ENCODE measurements around the gene VCPKMT. TPM values are rescaled to one million over a fixed set of nuclear protein-coding genes. Genes with fewer than 3 reads are reported as not detected.

VCPKMT gene
- polyA plus RNA-seq (2013), result 15.2 TPM

- Histone ChIP-seq H3K27ac (ENCODE audit: insufficient read depth in 1 of 2, low read depth in 1 of 2, low read length in 2 of 2, poor library complexity in 1 of 2, severe bottlenecking in 2 of 2) (peak within 1 kb of the TSS; percentile 75 to 91), H3K4me3 (ENCODE audit: control insufficient read depth in 1 of 7, extremely low read depth in 1 of 7, insufficient read depth in 4 of 7, low read depth in 2 of 7, low read length in 6 of 7) (peak within 1 kb of the TSS; percentile 80 to 97 (median 95)), H3K36me3 (ENCODE audit: control insufficient read depth in 4 of 4, insufficient read depth in 4 of 4, low read length in 3 of 4) (peaks cover 7 to 33% (median 18%) of the 10 kb centered on the region in 4 experiments), H3K9me3 (ENCODE audit: control extremely low read depth in 1 of 5, control insufficient read depth in 4 of 5, insufficient read depth in 2 of 5, low read depth in 1 of 5, low read length in 4 of 5) (no peaks in the 10 kb centered on the region), H3K27me3 (replicated peaks in 2 of 5; ENCODE audit: control insufficient read depth in 4 of 5, insufficient read depth in 5 of 5, low read length in 4 of 5) (no peaks in the 10 kb centered on the region), H3K4me1 (ENCODE audit: control extremely low read depth in 1 of 4, control insufficient read depth in 4 of 4, insufficient read depth in 4 of 4, low read length in 3 of 4) (peaks cover 5 to 15% (median 11%) of the 10 kb centered on the region in 4 experiments)
- DNase-seq, result peak; percentile 91 to 95 (median 95)
- CTCF ChIA-PET, result interaction anchor here (0.6 to 2.6 kb wide), 8 partner anchors 10 to 308 kb away, joined by 3 to 11 read pairs (median 4); no protein-coding TSS in a partner anchor
- POLR2A ChIA-PET, result interaction anchor here (0.6 to 1.1 kb wide), 2 partner anchors 12 to 66 kb away, joined by 3 read pairs; no protein-coding TSS in a partner anchor
- whole genome bisulfite sequencing (ENCODE audit: insufficient coverage), result under 1% methylated on average over 49 of the region's 63 CpGs
Observed at GRCh38 chr14:50116181-50116956, at the start of gene VCPKMT. Gene VCPKMT, minus strand, starts transcription at chr14:50116572. Its CDS starts 20 bp downstream, at chr14:50116552.

GRCh38 chr14:50156111-50156510 is 39.7 kb upstream of the VCPKMT start:
- H3K27ac ChIP-seq (ENCODE audit: insufficient read depth in 1 of 2, low read depth in 1 of 2, low read length in 2 of 2, poor library complexity in 1 of 2, severe bottlenecking in 2 of 2), result no peak overlapping the region
- H3K9me3 ChIP-seq (ENCODE audit: control extremely low read depth in 1 of 5, control insufficient read depth in 4 of 5, insufficient read depth in 2 of 5, low read depth in 1 of 5, low read length in 4 of 5), result no peaks in the 10 kb centered on the region
- peaks cover 14 to 38% (median 23%) of the 10 kb centered on the region in 4 experiments for H3K36me3 ChIP-seq (ENCODE audit: control insufficient read depth in 4 of 4, insufficient read depth in 4 of 4, low read length in 3 of 4)
- H3K27me3 ChIP-seq (replicated peaks in 2 of 5; ENCODE audit: control insufficient read depth in 4 of 5, insufficient read depth in 5 of 5, low read length in 4 of 5), result no peaks in the 10 kb centered on the region
- H3K4me1 ChIP-seq (ENCODE audit: control extremely low read depth in 1 of 4, control insufficient read depth in 4 of 4, insufficient read depth in 4 of 4, low read length in 3 of 4), result no peaks in the 10 kb centered on the region
- ChIA-PET CTCF (interaction anchor here (1.1 to 1.9 kb wide), 2 partner anchors 9 to 105 kb away, joined by 6 to 7 read pairs; no protein-coding TSS in a partner anchor), POLR2A (no interaction called here)
- H3K4me3 ChIP-seq (ENCODE audit: control insufficient read depth in 1 of 7, extremely low read depth in 1 of 7, insufficient read depth in 4 of 7, low read depth in 2 of 7, low read length in 6 of 7), result no peak overlapping the region
- no CpG with 5 or more reads among the region's 4 CpGs for WGBS (ENCODE audit: insufficient coverage)
- DNase-seq, result no peak

- Histone ChIP-seq H3K27me3 (replicated peaks in 2 of 5; ENCODE audit: control insufficient read depth in 4 of 5, insufficient read depth in 5 of 5, low read length in 4 of 5) (no peaks in the 10 kb centered on the region), H3K4me1 (ENCODE audit: control extremely low read depth in 1 of 4, control insufficient read depth in 4 of 4, insufficient read depth in 4 of 4, low read length in 3 of 4) (no peaks in the 10 kb centered on the region), H3K36me3 (ENCODE audit: control insufficient read depth in 4 of 4, insufficient read depth in 4 of 4, low read length in 3 of 4) (peaks cover 2 to 33% (median 17%) of the 10 kb centered on the region in 4 experiments), H3K9me3 (ENCODE audit: control extremely low read depth in 1 of 5, control insufficient read depth in 4 of 5, insufficient read depth in 2 of 5, low read depth in 1 of 5, low read length in 4 of 5) (no peaks in the 10 kb centered on the region), H3K4me3 (ENCODE audit: control insufficient read depth in 1 of 7, extremely low read depth in 1 of 7, insufficient read depth in 4 of 7, low read depth in 2 of 7, low read length in 6 of 7) (no peak overlapping the region), H3K27ac (ENCODE audit: insufficient read depth in 1 of 2, low read depth in 1 of 2, low read length in 2 of 2, poor library complexity in 1 of 2, severe bottlenecking in 2 of 2) (no peak overlapping the region)
- ChIA-PET POLR2A (no interaction called here), CTCF (no interaction called here)
- 100% methylated on average over 3 of the region's 4 CpGs for WGBS (ENCODE audit: insufficient coverage)
- DNase-seq, result no peak
Observed at GRCh38 chr14:50148799-50149198, 32.4 kb upstream of the VCPKMT start.

GRCh38 chr14:50139192-50139591 is 22.8 kb upstream of the VCPKMT start:
- H3K36me3 ChIP-seq (ENCODE audit: control insufficient read depth in 4 of 4, insufficient read depth in 4 of 4, low read length in 3 of 4), result peaks cover 0 to 3% (median 0%) of the 10 kb centered on the region in 4 experiments
- no CpG with 5 or more reads among the region's 3 CpGs for WGBS (ENCODE audit: insufficient coverage)
- no peaks in the 10 kb centered on the region for H3K27me3 ChIP-seq (replicated peaks in 2 of 5; ENCODE audit: control insufficient read depth in 4 of 5, insufficient read depth in 5 of 5, low read length in 4 of 5)
- no peak for DNase-seq
- ChIA-PET CTCF (interaction anchor here (0.6 to 0.9 kb wide), 2 partner anchors 121 to 1064 kb away, joined by 3 to 4 read pairs; no protein-coding TSS in a partner anchor), POLR2A (no interaction called here)
- no peaks in the 10 kb centered on the region for H3K4me1 ChIP-seq (ENCODE audit: control extremely low read depth in 1 of 4, control insufficient read depth in 4 of 4, insufficient read depth in 4 of 4, low read length in 3 of 4)
- no peak overlapping the region for H3K4me3 ChIP-seq (ENCODE audit: control insufficient read depth in 1 of 7, extremely low read depth in 1 of 7, insufficient read depth in 4 of 7, low read depth in 2 of 7, low read length in 6 of 7)
- H3K27ac ChIP-seq (ENCODE audit: insufficient read depth in 1 of 2, low read depth in 1 of 2, low read length in 2 of 2, poor library complexity in 1 of 2, severe bottlenecking in 2 of 2), result no peak overlapping the region
- H3K9me3 ChIP-seq (ENCODE audit: control extremely low read depth in 1 of 5, control insufficient read depth in 4 of 5, insufficient read depth in 2 of 5, low read depth in 1 of 5, low read length in 4 of 5), result no peaks in the 10 kb centered on the region

DNA sequence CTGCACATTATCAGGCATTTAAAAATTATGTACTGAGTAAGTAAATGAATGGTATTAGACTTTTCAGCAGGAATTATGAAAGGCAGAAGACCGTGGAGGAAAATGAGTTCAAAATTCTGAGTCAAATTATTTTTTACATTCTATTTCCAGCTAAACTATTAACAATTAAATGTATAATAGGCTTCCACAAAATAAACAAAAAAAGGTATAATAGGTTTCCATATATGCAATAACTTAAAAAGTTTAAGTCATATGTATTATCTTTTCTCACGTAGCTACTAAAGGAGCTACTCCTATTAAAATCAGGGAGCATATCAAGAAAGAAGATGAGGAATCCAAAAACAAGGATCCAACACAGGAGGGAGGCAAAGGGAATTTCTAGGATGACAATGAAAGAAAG is 11.4 kb upstream of the VCPKMT start:
- H3K4me1 ChIP-seq (ENCODE audit: control extremely low read depth in 1 of 4, control insufficient read depth in 4 of 4, insufficient read depth in 4 of 4, low read length in 3 of 4), result no peaks in the 10 kb centered on the region
- peaks cover 11 to 46% (median 16%) of the 10 kb centered on the region in 4 experiments for H3K36me3 ChIP-seq (ENCODE audit: control insufficient read depth in 4 of 4, insufficient read depth in 4 of 4, low read length in 3 of 4)
- H3K27ac ChIP-seq (ENCODE audit: insufficient read depth in 1 of 2, low read depth in 1 of 2, low read length in 2 of 2, poor library complexity in 1 of 2, severe bottlenecking in 2 of 2), result no peak overlapping the region
- no peak overlapping the region for H3K4me3 ChIP-seq (ENCODE audit: control insufficient read depth in 1 of 7, extremely low read depth in 1 of 7, insufficient read depth in 4 of 7, low read depth in 2 of 7, low read length in 6 of 7)
- no peaks in the 10 kb centered on the region for H3K27me3 ChIP-seq (replicated peaks in 2 of 5; ENCODE audit: control insufficient read depth in 4 of 5, insufficient read depth in 5 of 5, low read length in 4 of 5)
- CTCF ChIA-PET, result no interaction called here
- WGBS (ENCODE audit: insufficient coverage), result no CpG with 5 or more reads among the region's 2 CpGs
- H3K9me3 ChIP-seq (ENCODE audit: control extremely low read depth in 1 of 5, control insufficient read depth in 4 of 5, insufficient read depth in 2 of 5, low read depth in 1 of 5, low read length in 4 of 5), result peaks cover 0 to 2% (median 0%) of the 10 kb centered on the region in 5 experiments
- POLR2A ChIA-PET, result interaction anchor here (0.7 kb wide), 1 partner anchor 25 kb away, joined by 5 read pairs; no protein-coding TSS in a partner anchor
- no peak for DNase-seq

DNA sequence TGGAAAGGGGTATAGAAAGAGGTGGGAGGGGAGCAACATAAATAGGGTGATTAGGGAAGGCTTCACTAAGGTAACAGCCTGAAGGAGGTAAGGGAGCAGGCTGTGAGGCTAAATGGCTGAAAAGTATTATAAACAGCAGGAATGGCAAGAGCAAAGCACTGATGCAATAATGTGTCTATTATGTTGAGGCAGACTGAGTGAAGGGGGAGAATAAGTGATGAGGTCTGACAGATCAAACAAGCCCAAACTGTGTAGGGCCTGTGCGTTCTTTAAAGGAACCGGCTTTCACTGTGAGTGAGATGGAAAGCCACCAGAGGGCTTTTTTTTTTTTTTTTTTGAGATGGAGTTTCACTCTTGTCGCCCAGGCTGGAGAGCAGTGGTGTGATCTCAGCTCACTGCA is 6.7 kb upstream of the VCPKMT start:
- Histone ChIP-seq H3K27me3 (replicated peaks in 2 of 5; ENCODE audit: control insufficient read depth in 4 of 5, insufficient read depth in 5 of 5, low read length in 4 of 5) (no peaks in the 10 kb centered on the region), H3K27ac (ENCODE audit: insufficient read depth in 1 of 2, low read depth in 1 of 2, low read length in 2 of 2, poor library complexity in 1 of 2, severe bottlenecking in 2 of 2) (no peak overlapping the region), H3K4me3 (ENCODE audit: control insufficient read depth in 1 of 7, extremely low read depth in 1 of 7, insufficient read depth in 4 of 7, low read depth in 2 of 7, low read length in 6 of 7) (no peak overlapping the region), H3K9me3 (ENCODE audit: control extremely low read depth in 1 of 5, control insufficient read depth in 4 of 5, insufficient read depth in 2 of 5, low read depth in 1 of 5, low read length in 4 of 5) (no peaks in the 10 kb centered on the region), H3K4me1 (ENCODE audit: control extremely low read depth in 1 of 4, control insufficient read depth in 4 of 4, insufficient read depth in 4 of 4, low read length in 3 of 4) (no peaks in the 10 kb centered on the region), H3K36me3 (ENCODE audit: control insufficient read depth in 4 of 4, insufficient read depth in 4 of 4, low read length in 3 of 4) (peaks cover 1 to 27% (median 9%) of the 10 kb centered on the region in 4 experiments)
- ChIA-PET POLR2A (no interaction called here), CTCF (no interaction called here)
- no peak for DNase-seq
- no CpG with 5 or more reads among the region's 3 CpGs for WGBS (ENCODE audit: insufficient coverage)

- peaks cover 0 to 26% (median 10%) of the 10 kb centered on the region in 4 experiments for H3K36me3 ChIP-seq (ENCODE audit: control insufficient read depth in 4 of 4, insufficient read depth in 4 of 4, low read length in 3 of 4)
- POLR2A ChIA-PET, result no interaction called here
- CTCF ChIA-PET, result interaction anchor here (0.5 kb wide), 1 partner anchor 450 kb away, joined by 3 read pairs; no protein-coding TSS in a partner anchor
- DNase-seq, result no peak
- no peak overlapping the region for H3K27ac ChIP-seq (ENCODE audit: insufficient read depth in 1 of 2, low read depth in 1 of 2, low read length in 2 of 2, poor library complexity in 1 of 2, severe bottlenecking in 2 of 2)
- no peaks in the 10 kb centered on the region for H3K27me3 ChIP-seq (replicated peaks in 2 of 5; ENCODE audit: control insufficient read depth in 4 of 5, insufficient read depth in 5 of 5, low read length in 4 of 5)
- H3K4me3 ChIP-seq (ENCODE audit: control insufficient read depth in 1 of 7, extremely low read depth in 1 of 7, insufficient read depth in 4 of 7, low read depth in 2 of 7, low read length in 6 of 7), result no peak overlapping the region
- no peaks in the 10 kb centered on the region for H3K9me3 ChIP-seq (ENCODE audit: control extremely low read depth in 1 of 5, control insufficient read depth in 4 of 5, insufficient read depth in 2 of 5, low read depth in 1 of 5, low read length in 4 of 5)
- no peaks in the 10 kb centered on the region for H3K4me1 ChIP-seq (ENCODE audit: control extremely low read depth in 1 of 4, control insufficient read depth in 4 of 4, insufficient read depth in 4 of 4, low read length in 3 of 4)
- 92% methylated on average over 2 of the region's 6 CpGs for WGBS (ENCODE audit: insufficient coverage)
Observed at GRCh38 chr14:50122291-50122690, 5.9 kb upstream of the VCPKMT start.

Measured in common myeloid progenitor, CD34-positive (primary cell).